ENCODE measurements around the gene GPR158.

The GPR158 gene

DNA sequence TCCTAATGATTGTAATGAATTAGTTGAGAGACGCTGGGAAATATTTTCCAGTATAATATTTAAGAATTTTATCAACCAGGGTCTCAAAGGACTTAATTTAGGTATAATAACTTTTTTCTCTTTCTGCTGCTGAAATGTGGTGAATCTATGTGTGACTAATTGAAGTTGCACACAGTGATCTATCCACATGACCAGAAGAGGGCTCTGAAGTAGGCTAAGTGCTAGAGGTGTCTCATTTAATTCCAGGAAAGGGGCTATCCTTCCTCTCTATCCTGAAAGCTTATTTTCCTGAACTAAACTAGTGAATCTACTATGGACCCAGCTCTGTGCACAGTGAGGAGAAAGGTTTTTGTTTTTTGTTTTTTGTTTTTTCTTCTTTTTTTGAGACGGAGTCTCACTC lies 464.8 kb downstream of the GPR158 start:
- no peaks in the 10 kb centered on the region for H3K27me3 Mint-ChIP-seq (ENCODE audit: low read depth)
- H3K36me3 Mint-ChIP-seq (ENCODE audit: low read depth): no peaks in the 10 kb centered on the region
- peaks cover 7% of the 10 kb centered on the region for H3K4me1 Mint-ChIP-seq
- H3K4me3 Mint-ChIP-seq: no peak overlapping the region
- H3K9me3 Mint-ChIP-seq: no peaks in the 10 kb centered on the region
- peak overlapping the region; percentile 78 to 99 (median 78) for H3K27ac Mint-ChIP-seq
- TF ChIP-seq, protein P1, sequence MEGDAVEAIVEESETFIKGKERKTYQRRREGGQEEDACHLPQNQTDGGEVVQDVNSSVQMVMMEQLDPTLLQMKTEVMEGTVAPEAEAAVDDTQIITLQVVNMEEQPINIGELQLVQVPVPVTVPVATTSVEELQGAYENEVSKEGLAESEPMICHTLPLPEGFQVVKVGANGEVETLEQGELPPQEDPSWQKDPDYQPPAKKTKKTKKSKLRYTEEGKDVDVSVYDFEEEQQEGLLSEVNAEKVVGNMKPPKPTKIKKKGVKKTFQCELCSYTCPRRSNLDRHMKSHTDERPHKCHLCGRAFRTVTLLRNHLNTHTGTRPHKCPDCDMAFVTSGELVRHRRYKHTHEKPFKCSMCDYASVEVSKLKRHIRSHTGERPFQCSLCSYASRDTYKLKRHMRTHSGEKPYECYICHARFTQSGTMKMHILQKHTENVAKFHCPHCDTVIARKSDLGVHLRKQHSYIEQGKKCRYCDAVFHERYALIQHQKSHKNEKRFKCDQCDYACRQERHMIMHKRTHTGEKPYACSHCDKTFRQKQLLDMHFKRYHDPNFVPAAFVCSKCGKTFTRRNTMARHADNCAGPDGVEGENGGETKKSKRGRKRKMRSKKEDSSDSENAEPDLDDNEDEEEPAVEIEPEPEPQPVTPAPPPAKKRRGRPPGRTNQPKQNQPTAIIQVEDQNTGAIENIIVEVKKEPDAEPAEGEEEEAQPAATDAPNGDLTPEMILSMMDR (IDR thresholded peaks at IDR 0.05; ENCODE audit: unreplicated experiment in 3 of 3): no peak

DNA sequence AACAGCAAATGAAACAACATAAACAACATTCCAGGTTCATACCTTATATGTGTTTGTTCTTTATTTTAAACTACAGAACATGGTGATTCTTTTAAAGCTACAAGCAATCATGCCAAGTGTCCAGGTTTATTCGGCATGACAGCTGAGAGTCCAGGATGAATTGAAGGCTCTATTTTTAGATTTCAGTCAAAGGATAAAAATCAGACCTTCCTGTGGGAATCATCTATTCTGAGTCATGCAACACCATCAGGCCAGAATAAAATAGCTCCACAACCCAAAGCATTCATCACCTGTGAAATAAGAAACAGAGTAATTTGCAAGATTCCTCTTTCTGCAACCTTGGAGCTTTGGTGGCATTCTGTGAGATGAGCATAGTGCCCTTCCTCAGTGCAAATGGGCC lies 466.8 kb downstream of the GPR158 start:
- TF ChIP-seq, protein P1 (IDR thresholded peaks at IDR 0.05; ENCODE audit: unreplicated experiment in 3 of 3): no peak
- Mint-ChIP-seq H3K9me3 (no peaks in the 10 kb centered on the region), H3K27me3 (ENCODE audit: low read depth) (no peaks in the 10 kb centered on the region), H3K36me3 (ENCODE audit: low read depth) (no peaks in the 10 kb centered on the region), H3K4me3 (no peak overlapping the region), H3K27ac (no peak overlapping the region), H3K4me1 (peaks cover 7% of the 10 kb centered on the region)

DNA sequence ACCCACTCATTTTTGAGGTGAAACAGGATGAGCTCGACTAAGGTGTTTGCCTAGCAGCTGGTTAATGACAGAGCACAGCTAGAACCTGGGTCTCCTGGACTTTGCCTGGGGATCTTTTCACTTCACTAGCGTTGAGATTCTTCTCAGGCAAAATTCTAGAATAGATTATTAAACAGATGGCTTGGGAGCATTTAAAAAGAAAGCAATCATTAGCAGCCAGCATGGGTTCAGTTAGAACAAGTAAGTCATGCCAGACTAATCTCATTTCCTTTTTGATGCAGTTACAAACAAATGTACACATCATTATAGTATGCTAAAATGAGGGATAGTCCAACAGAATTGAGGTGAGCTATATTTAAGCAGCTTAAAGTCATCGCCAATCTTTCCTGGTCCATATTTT lies 467.9 kb downstream of the GPR158 start:
- Mint-ChIP-seq H3K4me1 (peaks cover 7% of the 10 kb centered on the region), H3K36me3 (ENCODE audit: low read depth) (no peaks in the 10 kb centered on the region), H3K4me3 (no peak overlapping the region), H3K9me3 (no peaks in the 10 kb centered on the region), H3K27me3 (ENCODE audit: low read depth) (no peaks in the 10 kb centered on the region), H3K27ac (no peak overlapping the region)
- TF ChIP-seq, protein P1 (IDR thresholded peaks at IDR 0.05; ENCODE audit: unreplicated experiment in 3 of 3): no peak

DNA sequence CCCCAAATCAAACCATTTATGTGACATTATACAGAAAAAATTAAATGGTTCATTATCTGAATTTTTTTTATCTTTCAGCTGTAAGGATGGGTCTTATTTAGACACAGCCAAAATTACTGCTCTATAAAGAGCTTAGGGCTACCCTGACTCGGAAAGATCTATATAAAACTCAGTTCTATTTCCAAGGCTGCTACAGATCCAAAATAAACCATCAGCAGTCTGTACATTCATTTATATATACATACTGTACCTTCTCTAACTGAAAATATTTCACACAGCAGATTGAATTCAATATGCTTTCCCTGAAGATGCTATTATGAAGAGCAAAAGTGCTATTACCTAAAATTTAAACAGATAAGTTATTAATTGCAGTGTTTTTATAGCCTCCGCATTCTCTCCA lies 471.6 kb downstream of the GPR158 start:
- peaks cover 3% of the 10 kb centered on the region for H3K27me3 Mint-ChIP-seq (ENCODE audit: low read depth)
- no peaks in the 10 kb centered on the region for H3K4me1 Mint-ChIP-seq
- H3K27ac Mint-ChIP-seq: no peak overlapping the region
- no peaks in the 10 kb centered on the region for H3K9me3 Mint-ChIP-seq
- TF ChIP-seq, protein P1 (IDR thresholded peaks at IDR 0.05; ENCODE audit: unreplicated experiment in 3 of 3): no peak
- no peak overlapping the region for H3K4me3 Mint-ChIP-seq
- no peaks in the 10 kb centered on the region for H3K36me3 Mint-ChIP-seq (ENCODE audit: low read depth)

DNA sequence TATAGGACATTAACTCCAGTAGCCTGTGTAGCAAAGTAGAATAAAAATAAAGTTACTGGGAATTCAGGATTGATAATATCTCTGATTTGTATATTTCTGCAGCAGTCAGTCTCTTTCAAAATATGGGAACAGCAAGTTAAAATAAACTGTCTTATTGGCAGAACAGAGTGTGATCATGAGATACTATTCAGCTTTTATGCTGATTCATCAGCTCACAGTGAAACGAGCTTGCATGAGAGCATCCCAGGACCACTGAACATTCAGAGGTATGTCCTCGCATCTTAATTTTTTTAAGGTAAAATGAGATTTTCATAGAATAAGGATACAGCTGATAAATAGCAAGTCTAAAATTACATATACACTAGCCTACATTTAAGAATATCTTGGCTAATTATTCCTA lies 476.7 kb downstream of the GPR158 start:
- H3K36me3 Mint-ChIP-seq (ENCODE audit: low read depth): no peaks in the 10 kb centered on the region
- no peaks in the 10 kb centered on the region for H3K9me3 Mint-ChIP-seq
- H3K4me1 Mint-ChIP-seq: no peaks in the 10 kb centered on the region
- peaks cover 3% of the 10 kb centered on the region for H3K27me3 Mint-ChIP-seq (ENCODE audit: low read depth)
- H3K4me3 Mint-ChIP-seq: no peak overlapping the region
- no peak overlapping the region for H3K27ac Mint-ChIP-seq
- TF ChIP-seq, protein P1 (IDR thresholded peaks at IDR 0.05; ENCODE audit: unreplicated experiment in 3 of 3): no peak
